ENCODE data around the gene RAP1GAP2. TPM values are rescaled to one million over a fixed set of nuclear protein-coding genes. Genes with fewer than 3 reads are reported as not detected.
A peak's percentile ranks its signal among the peaks of the same experiment; 100 is the strongest.

RAP1GAP2 gene
- total RNA-seq, 1 donor from 2014 or later = 8.6 TPM

- H3K27me3 Mint-ChIP-seq (ENCODE audit: low read depth, unreplicated experiment) = peaks cover 25% of the 10 kb centered on the region
- Histone ChIP-seq H3K4me2 (ENCODE audit: low read length) (peak overlapping the region; percentile 91), H3K4me3 (ENCODE audit: insufficient read depth, low read depth, low read length) (peak overlapping the region; percentile 53), H3K36me3 (ENCODE audit: insufficient read depth, low read length) (no peaks in the 10 kb centered on the region), H4K20me1 (ENCODE audit: insufficient read depth, low read length) (peaks cover 5% of the 10 kb centered on the region), H3K9me3 (ENCODE audit: insufficient read depth, low read depth, low read length) (no peaks in the 10 kb centered on the region), H2AFZ (ENCODE audit: low read depth, low read length) (peak overlapping the region; percentile 77), H3K27me3 (ENCODE audit: insufficient read depth, low read length) (peaks cover 9% of the 10 kb centered on the region), H3K27ac (ENCODE audit: low read depth, low read length) (no peak overlapping the region), H3K4me1 (ENCODE audit: insufficient read depth, low read length) (peaks cover 13% of the 10 kb centered on the region), H3K79me2 (ENCODE audit: insufficient read depth, low read length) (peaks cover 13% of the 10 kb centered on the region), H3K9ac (ENCODE audit: low read length) (peak overlapping the region; percentile 57)
- DNase-seq (ENCODE audit: low read depth) (no peak), FAIRE-seq (no peak)
- TF ChIP-seq, protein P1, sequence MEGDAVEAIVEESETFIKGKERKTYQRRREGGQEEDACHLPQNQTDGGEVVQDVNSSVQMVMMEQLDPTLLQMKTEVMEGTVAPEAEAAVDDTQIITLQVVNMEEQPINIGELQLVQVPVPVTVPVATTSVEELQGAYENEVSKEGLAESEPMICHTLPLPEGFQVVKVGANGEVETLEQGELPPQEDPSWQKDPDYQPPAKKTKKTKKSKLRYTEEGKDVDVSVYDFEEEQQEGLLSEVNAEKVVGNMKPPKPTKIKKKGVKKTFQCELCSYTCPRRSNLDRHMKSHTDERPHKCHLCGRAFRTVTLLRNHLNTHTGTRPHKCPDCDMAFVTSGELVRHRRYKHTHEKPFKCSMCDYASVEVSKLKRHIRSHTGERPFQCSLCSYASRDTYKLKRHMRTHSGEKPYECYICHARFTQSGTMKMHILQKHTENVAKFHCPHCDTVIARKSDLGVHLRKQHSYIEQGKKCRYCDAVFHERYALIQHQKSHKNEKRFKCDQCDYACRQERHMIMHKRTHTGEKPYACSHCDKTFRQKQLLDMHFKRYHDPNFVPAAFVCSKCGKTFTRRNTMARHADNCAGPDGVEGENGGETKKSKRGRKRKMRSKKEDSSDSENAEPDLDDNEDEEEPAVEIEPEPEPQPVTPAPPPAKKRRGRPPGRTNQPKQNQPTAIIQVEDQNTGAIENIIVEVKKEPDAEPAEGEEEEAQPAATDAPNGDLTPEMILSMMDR (IDR thresholded peaks at IDR 0.05; ENCODE audit: insufficient read depth, low read depth, low read length) = no peak
- TF ChIP-seq EZH2 (IDR thresholded peaks at IDR 0.05; ENCODE audit: insufficient read depth, low read length) = peak; percentile 67
- peak overlapping the region; percentile 92 for H3K4me3 Mint-ChIP-seq (ENCODE audit: unreplicated experiment)
- H3K4me1 Mint-ChIP-seq (ENCODE audit: low read depth, unreplicated experiment) = peaks cover 8% of the 10 kb centered on the region
- H3K9me3 Mint-ChIP-seq (ENCODE audit: unreplicated experiment) = no peaks in the 10 kb centered on the region
- H3K36me3 Mint-ChIP-seq (ENCODE audit: low read depth, unreplicated experiment) = no peaks in the 10 kb centered on the region
- peak overlapping the region; percentile 53 for H3K27ac Mint-ChIP-seq (ENCODE audit: unreplicated experiment)
Measured at GRCh38 chr17:2854143-2855055, 58.2 kb downstream of the RAP1GAP2 start.

DNA sequence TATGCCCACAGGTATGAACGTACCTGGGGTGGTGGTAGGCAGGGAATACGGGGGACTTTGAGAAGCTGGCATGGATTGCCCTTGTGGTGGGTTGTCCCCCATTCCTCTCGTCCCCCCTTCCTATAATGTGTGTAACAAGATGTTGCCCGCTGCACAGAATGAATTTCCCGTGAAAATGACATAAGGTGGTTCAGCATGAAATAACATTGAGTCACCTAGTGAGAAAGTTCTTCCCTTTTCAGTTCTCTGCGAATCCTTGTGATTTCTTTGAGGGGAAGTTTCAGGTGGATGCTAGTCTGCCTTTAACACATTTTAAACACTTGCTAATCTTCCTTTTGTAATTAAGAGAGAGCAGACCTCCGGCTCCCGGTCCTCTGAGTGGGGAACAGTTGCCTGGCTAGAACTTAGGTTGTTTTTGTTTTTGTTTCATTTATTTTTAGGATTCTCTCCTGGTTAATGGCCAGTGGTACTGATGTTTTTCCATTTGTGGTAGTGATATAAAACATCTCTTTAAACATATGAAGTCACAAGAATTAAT lies 58.9 kb downstream of the RAP1GAP2 start:
- Histone ChIP-seq H3K36me3 (ENCODE audit: insufficient read depth, low read length) (no peaks in the 10 kb centered on the region), H3K9ac (ENCODE audit: low read length) (no peak overlapping the region), H3K4me1 (ENCODE audit: insufficient read depth, low read length) (peaks cover 13% of the 10 kb centered on the region), H2AFZ (ENCODE audit: low read depth, low read length) (no peak overlapping the region), H3K4me3 (ENCODE audit: insufficient read depth, low read depth, low read length) (no peak overlapping the region), H4K20me1 (ENCODE audit: insufficient read depth, low read length) (peaks cover 5% of the 10 kb centered on the region), H3K9me3 (ENCODE audit: insufficient read depth, low read depth, low read length) (no peaks in the 10 kb centered on the region), H3K79me2 (ENCODE audit: insufficient read depth, low read length) (peaks cover 13% of the 10 kb centered on the region), H3K27ac (ENCODE audit: low read depth, low read length) (no peak overlapping the region), H3K27me3 (ENCODE audit: insufficient read depth, low read length) (peaks cover 9% of the 10 kb centered on the region), H3K4me2 (ENCODE audit: low read length) (peak overlapping the region; percentile 91)
- Mint-ChIP-seq H3K4me1 (ENCODE audit: low read depth, unreplicated experiment) (peaks cover 8% of the 10 kb centered on the region), H3K27me3 (ENCODE audit: low read depth, unreplicated experiment) (peaks cover 25% of the 10 kb centered on the region), H3K27ac (ENCODE audit: unreplicated experiment) (no peak overlapping the region), H3K4me3 (ENCODE audit: unreplicated experiment) (peak overlapping the region; percentile 92), H3K36me3 (ENCODE audit: low read depth, unreplicated experiment) (no peaks in the 10 kb centered on the region), H3K9me3 (ENCODE audit: unreplicated experiment) (no peaks in the 10 kb centered on the region)
- DNase-seq (ENCODE audit: low read depth) = no peak
- no peak for FAIRE-seq
- TF ChIP-seq, protein P1 (IDR thresholded peaks at IDR 0.05; ENCODE audit: insufficient read depth, low read depth, low read length) = no peak
- TF ChIP-seq EZH2 (IDR thresholded peaks at IDR 0.05; ENCODE audit: insufficient read depth, low read length) = no peak
